WI38 (cell line): ENCODE results near the gene OLFM2.
"Not testable (repeated sequence)": the region's sequence is repeated elsewhere in the genome, so short reads cannot be mapped to it uniquely, and the experiment has no call there.

Source experiments
- H3K4me3 ChIP-seq: 2 replicates; pipeline ENCODE4 v1.5.1; 2011; ENCODE audit warnings: low read depth, mild to moderate bottlenecking, control low read depth, low read length
- TF ChIP-seq, protein P1 (sequence below): IDR thresholded peaks from 2 replicates; pipeline ENCODE4 v1.5.1; 2012; ENCODE audit warnings: low read depth, mild to moderate bottlenecking, control low read depth, low read length

OLFM2 gene

DNA sequence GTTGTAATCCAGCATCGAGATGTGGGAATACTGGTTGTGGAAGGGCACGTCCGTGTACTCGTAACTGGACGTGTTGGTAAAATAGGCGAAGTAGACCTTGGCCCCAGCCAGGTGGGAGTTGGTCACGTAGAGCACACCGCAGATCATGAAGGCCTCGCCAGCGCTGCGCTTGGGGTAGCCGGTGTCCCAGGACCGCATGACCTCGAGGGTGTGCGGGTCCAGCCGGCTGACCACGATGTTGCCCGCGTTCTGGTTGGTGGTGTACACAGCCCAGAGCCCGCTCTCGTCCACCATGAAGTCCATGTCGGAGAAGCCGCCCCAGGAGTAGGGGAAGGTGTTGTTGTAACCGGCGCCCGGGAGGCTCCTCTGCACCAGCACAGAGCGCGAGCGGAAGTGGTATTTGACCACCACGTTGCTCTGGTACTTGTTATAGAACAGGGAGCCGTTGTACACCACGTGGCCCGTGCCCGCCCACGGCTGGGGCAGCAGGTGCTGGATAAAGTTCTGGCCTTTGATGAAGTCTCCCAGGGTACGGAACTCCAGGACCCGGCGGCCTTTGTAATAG, 82.0 kb downstream of the OLFM2 start:
- TF ChIP-seq, protein P1, sequence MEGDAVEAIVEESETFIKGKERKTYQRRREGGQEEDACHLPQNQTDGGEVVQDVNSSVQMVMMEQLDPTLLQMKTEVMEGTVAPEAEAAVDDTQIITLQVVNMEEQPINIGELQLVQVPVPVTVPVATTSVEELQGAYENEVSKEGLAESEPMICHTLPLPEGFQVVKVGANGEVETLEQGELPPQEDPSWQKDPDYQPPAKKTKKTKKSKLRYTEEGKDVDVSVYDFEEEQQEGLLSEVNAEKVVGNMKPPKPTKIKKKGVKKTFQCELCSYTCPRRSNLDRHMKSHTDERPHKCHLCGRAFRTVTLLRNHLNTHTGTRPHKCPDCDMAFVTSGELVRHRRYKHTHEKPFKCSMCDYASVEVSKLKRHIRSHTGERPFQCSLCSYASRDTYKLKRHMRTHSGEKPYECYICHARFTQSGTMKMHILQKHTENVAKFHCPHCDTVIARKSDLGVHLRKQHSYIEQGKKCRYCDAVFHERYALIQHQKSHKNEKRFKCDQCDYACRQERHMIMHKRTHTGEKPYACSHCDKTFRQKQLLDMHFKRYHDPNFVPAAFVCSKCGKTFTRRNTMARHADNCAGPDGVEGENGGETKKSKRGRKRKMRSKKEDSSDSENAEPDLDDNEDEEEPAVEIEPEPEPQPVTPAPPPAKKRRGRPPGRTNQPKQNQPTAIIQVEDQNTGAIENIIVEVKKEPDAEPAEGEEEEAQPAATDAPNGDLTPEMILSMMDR, result no peak
- no peak overlapping the region for H3K4me3 ChIP-seq

DNA sequence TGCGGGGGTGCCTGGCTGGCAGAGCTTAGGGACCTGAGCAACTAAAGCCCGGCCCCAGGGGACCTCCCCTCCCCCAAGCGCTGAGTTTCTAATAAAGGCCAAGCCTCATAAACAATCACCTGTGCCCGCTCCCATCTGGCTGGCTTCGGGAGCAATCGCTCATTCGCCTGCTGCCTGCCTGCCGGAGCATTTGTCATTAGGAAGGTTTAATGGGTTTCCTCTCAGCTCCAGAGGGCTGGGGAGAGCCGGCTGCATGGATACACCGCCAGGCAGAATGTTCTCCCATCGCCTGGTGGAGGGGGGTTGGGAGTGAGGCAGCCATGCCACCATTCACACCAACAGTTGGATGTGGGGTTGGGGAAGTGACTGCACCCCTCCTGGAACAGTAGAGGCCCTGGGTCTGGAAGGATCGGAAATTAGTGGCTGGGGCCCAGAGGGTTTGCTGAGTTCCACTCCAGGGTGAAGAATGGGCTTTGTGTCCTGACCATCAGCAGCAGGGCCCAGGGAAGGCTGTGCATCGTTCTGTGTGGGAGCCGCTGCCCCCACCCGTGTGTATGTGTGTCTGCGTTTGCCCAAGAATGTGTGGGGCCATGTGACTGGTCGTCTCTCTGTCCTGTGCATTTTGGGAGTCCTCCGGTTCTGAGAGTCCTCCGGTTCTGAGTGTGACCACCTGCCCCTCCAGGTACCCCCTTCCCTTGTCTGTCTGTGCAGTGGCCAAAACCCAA, 85.9 kb downstream of the OLFM2 start:
- TF ChIP-seq, protein P1, result no peak
- H3K4me3 ChIP-seq, result no peak overlapping the region

DNA sequence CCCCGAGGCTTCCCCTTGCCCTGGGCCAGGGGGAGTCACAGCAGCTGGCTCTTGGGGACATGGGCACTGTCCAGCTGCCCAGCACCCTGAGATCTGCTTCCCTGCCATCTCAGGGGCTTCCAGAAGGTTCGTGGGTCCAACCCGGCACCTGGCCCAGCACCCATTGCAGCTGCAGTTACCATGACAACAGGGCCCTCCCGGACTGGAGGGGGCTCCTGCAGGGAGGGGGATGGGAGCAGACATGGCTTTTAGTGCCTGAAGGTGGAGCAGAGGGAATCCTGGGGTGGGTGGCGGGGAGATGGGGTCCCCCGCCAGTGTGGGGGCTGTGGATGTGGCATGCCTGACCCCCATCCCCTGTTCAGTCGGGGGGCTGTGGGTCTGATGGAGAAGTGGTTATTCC, 86.5 kb downstream of the OLFM2 start:
- TF ChIP-seq, protein P1, result no peak
- H3K4me3 ChIP-seq, result no peak overlapping the region

DNA sequence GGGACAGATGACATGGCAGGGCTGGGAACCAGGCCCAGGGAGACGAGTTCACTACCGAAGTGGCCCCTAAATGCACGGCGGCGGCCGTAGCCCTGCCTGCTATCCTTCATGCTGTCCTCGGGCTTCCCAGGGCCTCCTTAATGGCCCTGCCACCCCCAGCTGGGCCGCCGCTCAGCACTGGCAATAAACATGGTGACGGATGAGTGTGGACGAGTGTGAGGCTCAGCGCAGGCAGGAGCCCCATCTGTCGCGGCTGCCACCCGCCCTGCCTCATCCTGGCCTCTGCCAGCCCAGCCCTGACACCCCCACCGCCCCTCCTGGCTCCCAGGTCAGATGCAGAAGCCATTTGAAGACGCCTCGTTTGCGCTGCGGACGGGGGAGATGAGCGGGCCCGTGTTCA, 87.6 kb downstream of the OLFM2 start:
- TF ChIP-seq, protein P1, result no peak
- H3K4me3 ChIP-seq, result no peak overlapping the region

DNA sequence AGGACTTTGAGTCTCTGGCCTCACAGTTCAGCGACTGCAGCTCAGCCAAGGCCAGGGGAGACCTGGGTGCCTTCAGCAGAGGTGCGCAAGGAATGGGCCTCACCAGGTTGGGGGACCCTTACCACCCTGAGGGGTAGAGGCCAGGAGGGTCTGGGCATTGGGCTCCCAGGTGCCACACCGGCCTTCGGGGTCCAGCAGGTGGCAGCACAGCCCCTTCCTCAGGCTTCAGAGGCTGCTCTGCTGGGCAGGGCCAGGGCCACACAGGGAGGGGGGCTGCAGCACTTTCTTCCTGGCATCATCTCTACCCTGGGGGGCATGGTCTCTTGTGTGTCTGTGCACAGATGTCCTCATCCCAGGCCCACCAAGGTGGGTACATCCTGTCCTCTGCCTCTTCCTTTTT, 88.3 kb downstream of the OLFM2 start:
- TF ChIP-seq, protein P1, result 0 out of 2 replicates have a peak, but pooled peaks have one; percentile 15
- H3K4me3 ChIP-seq, result no peak overlapping the region

DNA sequence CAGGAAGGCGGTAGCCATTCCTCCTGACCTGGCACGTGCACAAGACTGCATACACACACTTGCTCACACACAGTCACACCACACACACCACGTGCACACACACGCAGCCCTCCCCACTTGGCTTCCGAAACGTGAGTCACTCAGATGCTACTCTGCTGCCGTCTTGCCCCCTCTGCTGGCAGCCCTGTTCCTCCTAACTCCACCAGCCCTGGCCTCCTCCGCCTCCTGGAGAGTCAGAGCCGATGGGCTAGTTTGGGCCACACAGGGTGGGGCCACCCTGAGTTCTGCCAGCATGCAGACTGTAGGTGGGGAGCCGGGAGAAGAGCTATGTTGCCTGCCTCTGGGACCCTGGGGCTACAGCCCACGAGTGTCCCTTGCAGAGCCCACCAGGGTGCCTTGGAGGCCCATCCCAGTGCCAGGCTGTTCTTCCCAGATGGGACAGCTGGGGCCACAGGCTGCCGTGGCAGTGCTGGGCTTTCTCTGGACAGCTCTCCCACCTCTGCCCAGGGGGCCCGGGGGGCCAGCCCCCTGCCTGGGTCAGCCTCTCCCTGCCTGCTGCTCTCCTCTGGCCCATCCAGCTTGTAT, 89.1 kb downstream of the OLFM2 start:
- H3K4me3 ChIP-seq, result no peak overlapping the region
- TF ChIP-seq, protein P1, result peak; percentile 72

DNA sequence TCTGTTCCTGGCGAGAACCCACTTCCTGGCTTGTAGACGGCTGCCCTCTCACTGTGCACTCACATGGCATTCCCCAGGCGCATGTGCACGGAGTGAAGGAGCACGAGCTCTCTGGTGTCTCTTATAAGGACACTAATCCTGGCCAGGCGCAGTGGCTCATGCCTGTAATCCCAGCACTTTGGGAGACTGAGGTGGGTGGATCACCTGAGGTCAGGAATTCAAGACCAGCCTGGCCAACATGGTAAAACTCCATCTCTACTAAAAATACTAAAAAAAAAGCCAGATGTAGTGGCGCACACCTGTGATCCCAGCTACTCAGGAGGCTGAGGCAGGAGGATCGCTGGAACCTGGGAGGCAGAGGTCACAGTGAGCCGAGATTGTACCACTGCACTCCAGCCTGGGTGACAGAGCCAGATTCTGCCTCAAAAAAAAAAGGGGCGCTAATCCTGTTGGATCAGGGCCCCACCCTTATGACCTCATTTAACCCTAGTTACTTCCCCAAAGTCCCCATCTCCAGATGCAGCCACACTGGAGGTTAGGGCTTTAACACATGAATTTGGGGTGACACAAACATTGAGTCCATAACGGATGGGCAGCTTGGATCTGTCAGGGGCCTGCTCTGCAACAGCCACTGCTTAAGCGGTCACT, 92.6 kb downstream of the OLFM2 start:
- not testable (repeated sequence) for H3K4me3 ChIP-seq
